Superior temporal gyrus (tissue), 1 donor: ENCODE data around the gene AMHR2.
"Not testable (repeated sequence)": the region's sequence is repeated elsewhere in the genome, so short reads cannot be mapped to it uniquely, and the experiment has no call there.

ENCODE experiments used
- DNase-seq: peaks from one replicate; pipeline ENCODE4 v3.0.0-alpha.2; 2016; ENCODE audit errors: extremely low spot score

The AMHR2 gene

GRCh38 chr12:53423597-53423996, at the start of gene AMHR2:
AMHR2 (plus strand) TSS chr12:53423855; CDS start chr12:53423935, 80 bp downstream.
- DNase-seq: no peak

GRCh38 chr12:53374277-53374676, 49.4 kb upstream of the AMHR2 start:
- DNase-seq: not testable (repeated sequence)

- DNase-seq: no peak
Measured at GRCh38 chr12:53376747-53377146, 46.9 kb upstream of the AMHR2 start.

DNA sequence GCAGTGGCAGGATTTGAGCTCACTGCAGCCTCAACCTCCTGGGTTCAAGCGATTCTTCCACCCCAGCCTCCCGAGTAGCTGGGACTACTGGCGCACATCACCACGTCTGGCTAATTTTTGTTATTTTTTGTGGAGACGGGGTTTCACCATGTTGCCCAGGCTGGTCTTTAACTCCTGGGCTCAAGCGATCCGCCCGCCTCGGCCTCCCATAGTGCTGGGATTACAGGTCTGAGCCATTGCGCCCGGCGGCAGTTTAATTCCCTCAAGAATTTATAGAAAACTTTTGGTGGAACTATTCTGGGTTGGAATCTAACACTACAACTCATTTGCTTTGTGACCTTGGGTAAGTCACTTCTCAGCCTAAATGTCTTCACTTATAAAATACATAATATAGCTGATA, 45.4 kb upstream of the AMHR2 start:
- no peak for DNase-seq

DNA sequence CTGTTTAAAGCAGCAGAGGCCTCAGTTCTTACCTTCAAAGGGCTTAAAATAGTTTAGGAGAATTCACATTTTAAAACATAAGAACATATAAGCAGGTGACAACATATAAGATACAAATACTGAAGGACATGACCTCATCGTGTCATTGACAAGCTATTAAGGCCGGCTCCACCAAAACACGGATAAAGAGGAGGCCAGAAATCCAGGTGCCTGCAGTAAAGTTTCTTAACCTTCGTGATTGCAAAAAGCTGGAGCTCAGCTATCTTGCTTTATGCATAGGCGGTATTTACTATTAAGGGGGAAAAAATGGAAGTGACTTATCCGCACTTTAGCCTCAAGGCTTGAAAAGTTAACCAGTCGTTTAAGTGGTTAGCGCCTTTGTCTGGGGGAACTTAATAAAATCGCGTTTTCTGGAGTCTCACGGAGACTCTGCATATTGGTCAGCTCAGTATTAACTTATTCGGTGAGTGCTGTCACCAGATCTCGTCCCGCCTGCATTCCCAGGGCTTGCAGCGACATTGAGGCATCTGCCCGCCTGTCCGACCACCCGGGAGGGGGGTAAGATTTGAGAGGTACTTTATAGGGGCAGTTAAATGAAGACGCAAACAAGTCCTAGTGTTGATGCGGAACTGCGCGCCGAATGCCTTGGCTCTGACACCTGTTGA, 44.8 kb upstream of the AMHR2 start:
- no peak for DNase-seq

- peak; percentile 100 for DNase-seq
Measured at GRCh38 chr12:53379389-53380103, 44.1 kb upstream of the AMHR2 start.

GRCh38 chr12:53380104-53380793, 43.4 kb upstream of the AMHR2 start, which contains the start of gene SP1:
SP1 (plus strand) TSS chr12:53380176; CDS start chr12:53380292, 116 bp downstream.
- DNase-seq: peak; percentile 71

- DNase-seq: no peak
Measured at GRCh38 chr12:53380794-53381730, 42.6 kb upstream of the AMHR2 start.

- DNase-seq: peak; percentile 57
Measured at GRCh38 chr12:53381731-53382630, 41.7 kb upstream of the AMHR2 start.

DNA sequence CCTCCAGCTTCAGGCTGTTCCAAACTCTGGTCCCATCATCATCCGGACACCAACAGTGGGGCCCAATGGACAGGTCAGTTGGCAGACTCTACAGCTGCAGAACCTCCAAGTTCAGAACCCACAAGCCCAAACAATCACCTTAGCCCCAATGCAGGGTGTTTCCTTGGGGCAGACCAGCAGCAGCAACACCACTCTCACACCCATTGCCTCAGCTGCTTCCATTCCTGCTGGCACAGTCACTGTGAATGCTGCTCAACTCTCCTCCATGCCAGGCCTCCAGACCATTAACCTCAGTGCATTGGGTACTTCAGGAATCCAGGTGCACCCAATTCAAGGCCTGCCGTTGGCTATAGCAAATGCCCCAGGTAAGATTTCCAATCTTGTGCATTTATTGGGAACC, 40.4 kb upstream of the AMHR2 start:
- DNase-seq: no peak

- DNase-seq: not testable (repeated sequence)
Measured at GRCh38 chr12:53386381-53386780, 37.3 kb upstream of the AMHR2 start.

GRCh38 chr12:53388932-53389331, 34.7 kb upstream of the AMHR2 start:
- no peak for DNase-seq

DNA sequence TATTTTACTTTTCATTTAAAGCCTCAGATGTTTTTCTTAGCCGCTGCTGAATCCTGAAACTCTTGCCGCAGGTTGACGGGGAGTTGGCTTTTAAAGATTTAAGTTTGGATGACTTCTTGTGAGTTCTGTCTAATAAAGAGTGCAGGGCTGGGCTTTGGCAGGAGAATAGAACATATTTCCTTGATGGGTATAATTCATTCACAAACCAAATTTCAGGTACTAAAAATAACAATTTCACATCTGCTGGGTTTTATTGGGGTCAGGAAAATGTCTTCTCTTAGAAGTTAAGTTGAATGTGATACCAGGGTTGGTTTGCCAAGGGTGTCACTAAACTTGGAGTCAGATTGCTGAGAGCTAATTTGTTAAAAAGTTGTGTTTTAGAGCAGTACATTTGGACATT, 34.0 kb upstream of the AMHR2 start:
- no peak for DNase-seq

GRCh38 chr12:53391724-53392123, 31.9 kb upstream of the AMHR2 start:
- DNase-seq: peak; percentile 57

DNA sequence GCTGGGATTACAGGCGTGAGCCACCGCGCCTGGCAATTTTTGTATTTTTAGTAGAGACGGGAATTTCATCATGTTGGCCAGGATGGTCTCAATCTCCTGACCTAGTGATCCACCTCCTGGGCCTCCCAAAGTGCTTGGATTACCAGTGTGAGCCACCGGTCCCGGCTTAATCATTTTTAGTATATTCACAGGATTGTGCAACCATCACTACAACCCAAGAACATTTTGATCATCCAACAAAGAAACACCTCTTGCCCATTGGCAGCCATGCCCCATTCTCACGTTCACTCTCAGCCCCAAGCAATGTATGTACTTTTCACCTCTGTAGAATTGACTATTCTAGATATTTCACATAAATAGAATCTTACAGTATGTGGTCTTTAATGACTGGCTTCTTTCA, 23.8 kb upstream of the AMHR2 start:
- no peak for DNase-seq

GRCh38 chr12:53402351-53402750, 21.3 kb upstream of the AMHR2 start:
- not testable (repeated sequence) for DNase-seq

GRCh38 chr12:53402871-53403270, 20.8 kb upstream of the AMHR2 start:
- DNase-seq: no peak

- DNase-seq: no peak
Measured at GRCh38 chr12:53410951-53411350, 12.7 kb upstream of the AMHR2 start.

GRCh38 chr12:53413485-53414204, 10.0 kb upstream of the AMHR2 start:
- DNase-seq: no peak
